ENCODE measurements around the gene FOXL1. TPM values are rescaled to one million over a fixed set of nuclear protein-coding genes. Genes with fewer than 3 reads are reported as not detected.

FOXL1 gene
- polyA plus RNA-seq, 3 donors: not detected

GRCh38 chr16:86601356-86601755, 23.0 kb downstream of the FOXL1 start:
- no peak overlapping the region for H2AFZ ChIP-seq (ENCODE audit: insufficient read depth, low read depth, low read length, poor library complexity, severe bottlenecking)
- H3K4me1 ChIP-seq (ENCODE audit: control insufficient read depth in 1 of 2, insufficient read depth in 2 of 2, low read length in 2 of 2): peaks cover 0 to 4% of the 10 kb centered on the region in 2 donors
- Mint-ChIP-seq H3K27me3 (ENCODE audit: low read depth in 3 of 3) (peaks cover 4 to 36% (median 5%) of the 10 kb centered on the region in 3 donors), H3K27ac (no peak overlapping the region), H3K36me3 (no peaks in the 10 kb centered on the region), H3K4me1 (peaks cover 9% of the 10 kb centered on the region), H3K4me3 (peak overlapping the region in 1 of 2 donors; percentile 32), H3K9me3 (peaks cover 3 to 14% (median 7%) of the 10 kb centered on the region in 7 donors)
- H3K27ac ChIP-seq (ENCODE audit: low read depth in 1 of 2, low read length in 2 of 2): no peak overlapping the region
- no peaks in the 10 kb centered on the region for H3K79me2 ChIP-seq (ENCODE audit: insufficient read depth, low read length)
- intact Hi-C loops (cut with micrococcal nuclease): no loop called here
- DNase-seq: no peak
- no peaks in the 10 kb centered on the region for H4K20me1 ChIP-seq (ENCODE audit: insufficient read depth, low read length)
- H3K4me2 ChIP-seq (replicated peaks; ENCODE audit: extremely low read depth, low read length, poor library complexity, severe bottlenecking): no peak overlapping the region
- peaks cover 0 to 3% of the 10 kb centered on the region in 2 donors for H3K27me3 ChIP-seq (ENCODE audit: control insufficient read depth in 2 of 2, insufficient read depth in 2 of 2, low read length in 2 of 2)
- no peak for TF ChIP-seq CTCF (IDR thresholded peaks at IDR 0.05)
- no peaks in the 10 kb centered on the region for H3K36me3 ChIP-seq (replicated peaks in 1 of 2; ENCODE audit: control insufficient read depth in 1 of 2, insufficient read depth in 2 of 2, low read length in 2 of 2)
- no peak overlapping the region for H3K4me3 ChIP-seq (replicated peaks in 1 of 3; ENCODE audit: low read depth in 2 of 3, low read length in 3 of 3)
- 82% methylated on average over 2 of the region's 2 CpGs for WGBS (ENCODE audit: insufficient coverage)
- peaks cover 0 to 6% of the 10 kb centered on the region in 2 donors for H3K9me3 ChIP-seq (replicated peaks in 1 of 2; ENCODE audit: control insufficient read depth in 1 of 2, insufficient read depth in 1 of 2, low read length in 2 of 2)
- no peak overlapping the region for H3K9ac ChIP-seq (ENCODE audit: insufficient read depth, low read length, poor library complexity, severe bottlenecking)

- peaks cover 3 to 16% (median 9%) of the 10 kb centered on the region in 7 donors for H3K9me3 Mint-ChIP-seq
- no peak overlapping the region for H3K27ac Mint-ChIP-seq
- Histone ChIP-seq H3K79me2 (ENCODE audit: insufficient read depth, low read length) (no peaks in the 10 kb centered on the region), H2AFZ (ENCODE audit: insufficient read depth, low read depth, low read length, poor library complexity, severe bottlenecking) (no peak overlapping the region), H3K4me1 (ENCODE audit: control insufficient read depth in 1 of 2, insufficient read depth in 2 of 2, low read length in 2 of 2) (peaks cover 0 to 4% of the 10 kb centered on the region in 2 donors), H3K27me3 (ENCODE audit: control insufficient read depth in 2 of 2, insufficient read depth in 2 of 2, low read length in 2 of 2) (peaks cover 0 to 3% of the 10 kb centered on the region in 2 donors), H4K20me1 (ENCODE audit: insufficient read depth, low read length) (no peaks in the 10 kb centered on the region), H3K4me3 (replicated peaks in 1 of 3; ENCODE audit: low read depth in 2 of 3, low read length in 3 of 3) (no peak overlapping the region), H3K9ac (ENCODE audit: insufficient read depth, low read length, poor library complexity, severe bottlenecking) (no peak overlapping the region), H3K27ac (ENCODE audit: low read depth in 1 of 2, low read length in 2 of 2) (no peak overlapping the region), H3K9me3 (replicated peaks in 1 of 2; ENCODE audit: control insufficient read depth in 1 of 2, insufficient read depth in 1 of 2, low read length in 2 of 2) (peaks cover 0 to 6% of the 10 kb centered on the region in 2 donors), H3K36me3 (replicated peaks in 1 of 2; ENCODE audit: control insufficient read depth in 1 of 2, insufficient read depth in 2 of 2, low read length in 2 of 2) (no peaks in the 10 kb centered on the region), H3K4me2 (replicated peaks; ENCODE audit: extremely low read depth, low read length, poor library complexity, severe bottlenecking) (no peak overlapping the region)
- H3K4me1 Mint-ChIP-seq: peaks cover 9% of the 10 kb centered on the region
- no peaks in the 10 kb centered on the region for H3K36me3 Mint-ChIP-seq
- TF ChIP-seq CTCF (IDR thresholded peaks at IDR 0.05): no peak
- no peak for DNase-seq
- peaks cover 4 to 34% (median 5%) of the 10 kb centered on the region in 3 donors for H3K27me3 Mint-ChIP-seq (ENCODE audit: low read depth in 3 of 3)
- no CpG with 5 or more reads among the region's 4 CpGs for WGBS (ENCODE audit: insufficient coverage)
- H3K4me3 Mint-ChIP-seq: no peak overlapping the region
- intact Hi-C loops (cut with micrococcal nuclease): no loop called here
These were observed 24.2 kb downstream of the FOXL1 start for GRCh38 chr16:86602521-86602920.

All from CD14-positive monocyte (primary cell).